Femur (tissue), 1 donor: ENCODE results near the gene SESN2.
"Not testable (repeated sequence)": the region's sequence is repeated elsewhere in the genome, so short reads cannot be mapped to it uniquely, and the experiment has no call there.

Experiments used
- DNase-seq: peaks from one replicate; pipeline ENCODE4 v3.0.0-alpha.2; 2017

Gene SESN2

DNA sequence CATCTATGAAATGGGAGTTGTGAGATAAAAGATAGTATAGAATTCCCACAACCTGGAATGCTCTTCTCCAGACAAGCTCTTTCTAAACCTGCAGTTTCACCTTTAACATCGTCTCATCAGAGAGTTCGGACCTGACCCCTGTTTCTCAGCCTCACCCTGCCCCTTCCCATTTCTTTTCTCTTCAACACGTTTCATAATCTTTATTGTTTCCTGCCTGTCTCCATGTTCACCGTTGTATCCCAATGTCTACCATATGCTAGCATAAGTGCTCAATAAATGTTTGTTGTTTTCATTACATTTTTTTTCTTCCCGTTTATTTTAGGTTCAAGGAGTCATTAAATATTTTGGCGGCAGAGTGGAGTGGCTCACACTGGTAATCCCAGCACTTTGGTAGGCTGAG is 32.4 kb downstream of the SESN2 start:
- no peak for DNase-seq

DNA sequence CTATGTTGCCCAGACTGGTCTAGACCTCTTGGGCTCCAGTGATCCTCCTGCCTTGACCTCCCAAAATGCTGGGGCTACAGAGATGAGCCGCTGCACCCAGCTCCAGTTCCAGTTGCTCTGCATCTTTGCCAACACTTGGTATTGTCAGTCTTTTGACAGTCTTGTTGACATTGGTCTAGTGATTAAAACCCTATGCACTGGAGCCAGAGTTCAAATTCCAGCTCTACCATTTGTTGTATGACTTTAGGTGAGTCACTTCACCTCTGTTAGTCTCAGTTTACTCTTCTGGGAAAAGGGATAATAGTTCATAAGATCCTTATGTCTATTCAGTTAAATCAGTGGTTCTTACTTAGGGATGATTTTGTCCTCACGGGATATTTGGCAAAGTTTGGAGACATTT is 36.6 kb downstream of the SESN2 start:
- DNase-seq = no peak

- DNase-seq = peak; percentile 46
Measured at GRCh38 chr1:28296401-28297261, 37.3 kb downstream of the SESN2 start.

DNA sequence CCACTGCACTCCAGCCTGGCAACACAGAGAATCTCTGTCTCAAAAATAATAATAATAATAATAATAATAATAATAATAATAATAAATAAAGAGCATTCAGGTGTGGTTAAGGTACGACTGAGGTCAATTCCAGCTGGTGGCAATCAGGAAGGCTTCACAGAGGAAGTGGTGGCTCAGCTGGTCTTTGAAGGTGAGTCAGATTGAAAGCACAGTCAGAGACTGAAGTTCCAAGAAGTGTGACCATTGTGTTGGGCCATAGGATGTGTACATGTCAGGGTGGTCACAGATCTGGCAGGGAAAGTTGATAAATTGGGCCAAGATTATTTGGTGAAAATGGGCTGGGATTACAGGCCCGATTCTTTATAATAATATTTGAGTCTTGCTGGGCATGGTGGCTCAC is 38.5 kb downstream of the SESN2 start:
- DNase-seq = no peak

- no peak for DNase-seq
Measured at GRCh38 chr1:28298438-28298837, 39.1 kb downstream of the SESN2 start.

GRCh38 chr1:28301368-28302174 is 42.3 kb downstream of the SESN2 start:
- DNase-seq = no peak

DNA sequence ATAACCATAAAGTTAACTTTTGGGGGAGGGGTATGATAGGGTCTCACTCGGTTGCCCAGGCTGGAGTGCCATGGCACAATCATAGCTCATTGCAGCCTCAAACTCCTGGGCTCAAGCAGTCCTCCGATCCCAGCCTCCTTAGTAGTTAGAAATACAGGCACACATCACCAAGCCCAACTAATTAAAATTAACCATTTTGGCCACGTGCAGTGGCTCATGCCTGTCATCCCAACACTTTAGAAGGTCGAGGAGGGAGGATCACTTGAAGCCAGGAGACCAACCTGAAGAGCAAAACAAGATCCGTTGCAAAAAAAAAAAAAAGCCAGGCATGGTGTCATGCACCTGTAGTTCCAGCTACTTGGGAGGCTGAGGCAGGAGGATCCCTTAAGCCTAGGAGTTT is 42.9 kb downstream of the SESN2 start:
- DNase-seq = no peak

- DNase-seq = no peak
Measured at GRCh38 chr1:28306301-28306949, 47.1 kb downstream of the SESN2 start.

GRCh38 chr1:28308750-28309149 is 49.4 kb downstream of the SESN2 start:
- DNase-seq = no peak

GRCh38 chr1:28309702-28310101 is 50.4 kb downstream of the SESN2 start:
- DNase-seq = no peak

DNA sequence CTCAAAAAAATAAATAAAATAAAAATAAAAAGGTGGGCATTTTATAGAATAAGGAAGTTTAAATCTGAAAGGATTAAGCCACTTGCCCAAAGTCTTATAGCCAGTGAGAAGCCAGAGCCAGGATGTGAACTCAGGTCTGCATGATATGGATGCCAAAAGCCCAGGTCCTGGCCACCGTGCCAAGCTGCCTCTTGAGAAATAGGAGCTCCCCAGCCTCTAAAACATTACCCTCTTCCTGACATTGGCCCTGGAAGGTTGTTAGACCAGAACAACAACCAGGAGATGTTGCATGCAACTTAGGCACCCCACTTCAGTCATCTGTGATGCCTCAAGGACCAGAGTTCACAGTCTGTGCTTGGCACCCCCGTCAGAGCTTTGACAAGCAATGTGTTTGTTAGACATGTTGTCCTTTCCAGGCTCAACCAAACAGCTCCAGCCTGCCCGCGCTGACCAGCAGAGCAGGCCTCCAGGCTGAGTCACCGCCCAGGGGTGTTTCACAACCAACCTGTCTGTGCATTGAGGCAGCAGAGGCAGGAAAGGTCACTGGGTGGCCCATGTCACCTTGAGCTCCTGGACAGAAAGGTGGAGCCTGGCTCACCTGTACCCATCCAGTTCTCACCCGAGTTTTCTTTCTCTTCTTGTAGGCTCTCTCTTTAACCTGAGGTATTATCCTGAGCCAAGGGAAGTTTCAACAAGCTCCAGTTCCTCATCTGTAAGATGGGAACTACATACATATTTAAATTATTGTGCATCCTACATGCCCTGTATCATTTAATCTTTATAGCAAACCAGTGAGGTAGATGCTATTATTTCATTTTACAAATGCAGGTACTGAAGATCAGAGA is 54.6 kb downstream of the SESN2 start:
- DNase-seq = peak; percentile 28

DNA sequence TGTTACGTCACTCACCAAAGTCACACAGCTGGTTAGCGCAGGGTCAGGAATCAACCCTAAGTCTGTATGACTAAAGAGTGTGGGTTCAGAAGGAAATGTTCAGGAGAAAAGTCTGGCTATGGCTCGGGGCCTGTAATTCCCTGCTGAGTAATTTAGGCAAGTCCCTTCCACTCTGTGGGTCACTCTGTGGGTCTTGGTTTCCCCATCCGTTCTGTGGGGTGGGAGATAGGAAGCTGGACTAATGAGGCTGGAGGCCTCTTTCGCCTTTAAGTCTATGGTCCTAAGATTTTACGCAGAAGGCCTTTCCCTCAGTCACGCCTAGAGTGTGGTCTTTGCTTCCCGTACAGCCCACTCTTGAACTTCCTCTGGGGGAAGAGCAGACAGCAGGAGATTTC is 55.2 kb downstream of the SESN2 start:
- DNase-seq = no peak

DNA sequence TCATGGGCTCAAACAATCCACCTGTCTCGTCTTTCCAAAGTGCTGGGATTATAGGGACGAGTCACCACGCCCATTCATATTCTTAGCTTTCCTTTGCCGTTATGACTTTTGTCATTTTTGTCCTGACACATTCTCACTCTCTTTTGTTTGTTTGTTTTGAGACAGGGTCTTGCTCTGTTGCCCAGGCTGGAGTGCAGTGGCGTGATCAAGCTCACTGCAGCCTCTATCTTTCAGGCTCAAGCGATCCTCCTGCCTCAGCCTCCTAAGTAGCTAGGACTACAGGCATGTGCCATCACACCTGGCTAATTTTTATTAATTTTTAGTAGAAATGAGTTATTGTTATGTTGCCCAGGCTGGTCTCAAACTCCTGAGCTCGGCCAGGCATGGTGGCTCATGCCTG is 57.7 kb downstream of the SESN2 start:
- DNase-seq = no peak

DNA sequence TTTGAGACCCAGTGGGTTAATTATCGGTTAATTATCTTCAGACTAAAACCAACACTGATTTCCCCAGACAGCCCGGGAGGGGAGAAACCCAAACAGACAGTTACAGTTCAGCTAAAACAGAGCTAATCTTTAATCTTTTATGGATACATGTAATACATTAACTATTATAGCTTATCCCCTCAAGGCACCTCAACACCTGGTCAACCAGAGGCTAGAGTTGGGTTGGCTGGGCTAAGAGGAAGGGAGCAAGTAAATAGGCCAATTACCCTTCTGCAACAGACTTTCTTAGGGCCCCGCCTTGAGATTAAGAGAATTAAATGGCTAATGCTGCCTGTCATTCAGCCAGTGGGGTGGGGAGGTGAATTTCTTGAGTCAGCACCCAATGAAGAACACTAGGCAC is 62.9 kb downstream of the SESN2 start:
- DNase-seq = no peak

GRCh38 chr1:28323720-28324119 is 64.4 kb downstream of the SESN2 start:
- no peak for DNase-seq

- DNase-seq = no peak
Measured at GRCh38 chr1:28326515-28326914, 67.2 kb downstream of the SESN2 start.

DNA sequence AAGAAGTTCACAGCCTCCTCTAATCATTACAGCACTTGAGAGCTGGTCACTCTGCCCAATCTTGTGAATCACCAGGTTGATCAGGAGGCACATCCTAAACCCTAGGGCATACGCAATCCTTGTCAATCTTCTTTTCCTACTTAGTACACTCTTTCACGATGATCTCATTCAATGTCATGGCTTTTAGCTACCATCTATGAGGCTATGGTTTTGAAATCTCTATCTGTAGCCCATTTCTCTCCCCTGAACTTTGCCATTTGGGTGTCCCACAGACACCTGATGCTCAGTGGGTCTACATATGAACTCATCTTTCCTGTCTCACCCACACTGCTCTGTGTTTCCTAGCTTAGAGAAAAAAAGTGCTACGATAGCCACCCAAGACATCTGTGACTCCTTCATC is 67.7 kb downstream of the SESN2 start:
- DNase-seq = no peak

DNA sequence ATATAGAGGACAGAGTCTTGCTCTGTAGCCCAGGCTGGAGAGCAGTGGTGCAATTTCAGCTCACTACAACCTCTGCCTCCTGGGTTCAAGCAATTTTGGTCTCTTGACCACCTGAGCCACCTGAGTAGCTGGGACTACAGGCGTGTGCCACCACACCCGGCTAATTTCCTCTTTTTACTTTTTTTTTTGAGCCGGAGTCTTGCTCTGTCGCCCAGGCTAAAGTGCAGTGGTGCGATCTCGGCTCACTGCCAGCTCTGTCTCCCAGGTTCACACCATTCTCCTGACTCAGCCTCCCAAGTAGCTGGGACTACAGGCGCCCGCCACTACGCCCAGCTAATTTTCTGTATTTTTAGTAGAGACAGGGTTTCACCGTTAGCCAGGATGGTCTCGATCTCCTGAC is 68.1 kb downstream of the SESN2 start:
- DNase-seq = not testable (repeated sequence)

GRCh38 chr1:28328228-28328648 is 68.9 kb downstream of the SESN2 start:
- no peak for DNase-seq

DNA sequence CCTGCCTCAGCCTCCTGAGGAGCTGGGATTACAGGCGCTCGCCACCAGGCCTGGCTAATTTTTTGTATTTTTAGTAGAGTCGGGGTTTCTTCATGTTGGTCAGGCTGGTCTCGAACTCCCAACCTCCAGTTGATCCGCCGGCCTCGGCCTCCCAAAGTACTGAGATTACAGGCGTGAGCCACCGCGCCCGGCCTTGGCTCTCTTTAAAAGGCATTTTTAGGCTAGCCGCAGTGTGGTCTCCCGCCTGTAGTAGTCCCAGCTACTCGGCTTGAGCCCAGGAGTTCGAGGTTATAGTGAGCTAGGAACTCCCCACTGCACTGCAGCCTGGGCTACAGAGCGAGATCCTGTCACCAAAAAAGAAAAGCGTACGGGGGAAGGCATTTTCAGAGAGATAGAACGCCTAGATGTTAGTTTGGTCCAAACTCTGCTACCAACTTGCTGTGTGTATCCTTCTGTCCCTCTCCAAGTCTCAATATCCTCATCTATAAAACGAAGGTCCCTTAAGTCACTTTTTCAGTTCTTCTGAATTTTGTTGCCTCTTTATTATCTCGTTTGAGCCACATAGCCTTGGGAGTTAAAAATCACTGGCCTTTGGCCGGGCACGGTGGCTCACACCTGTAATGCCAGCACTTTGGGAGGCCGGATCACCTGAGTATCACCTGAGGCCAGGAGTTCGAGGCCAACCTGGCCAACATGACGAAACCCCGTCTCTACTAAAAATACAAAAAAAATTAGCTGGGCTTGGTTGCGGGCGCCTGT is 70.3 kb downstream of the SESN2 start:
- peak; percentile 36 for DNase-seq
